RWPE2 (cell line): Measurements from ENCODE around the gene RUVBL2.

ENCODE experiments used
- ATAC-seq: fragments of 200-7000 bp; cut with Tn5 transposase; 3 replicates; pipeline ENCODE4 v1.9.1; 2021; ENCODE audit warnings: low read depth
- DNase-seq: peaks from one replicate; pipeline ENCODE4 v3.0.0-alpha.2; 2020; ENCODE audit warnings: low spot score
- H3K27ac ChIP-seq: fragments of 450-650 bp; 2 replicates; pipeline ENCODE4 v1.5.1; 2017; ENCODE audit warnings: mild to moderate bottlenecking; ENCODE audit not compliant: poor library complexity, severe bottlenecking
- H3K27me3 ChIP-seq: fragments of 250-450 bp; sonication (Bioruptor Pico); 2 replicates; pipeline ENCODE4 v1.5.1; 2021; ENCODE audit warnings: mild to moderate bottlenecking, moderate library complexity; ENCODE audit not compliant: insufficient read depth, poor library complexity, severe bottlenecking
- H3K36me3 ChIP-seq: fragments of 250-450 bp; sonication (Bioruptor Pico); 2 replicates; pipeline ENCODE4 v1.5.1; 2020; ENCODE audit warnings: low read depth, mild to moderate bottlenecking, moderate library complexity
- H3K4me1 ChIP-seq: fragments of 250-450 bp; sonication (Bioruptor Pico); 2 replicates; pipeline ENCODE4 v1.5.1; 2021; ENCODE audit warnings: mild to moderate bottlenecking, moderate library complexity; ENCODE audit not compliant: insufficient read depth, poor library complexity, severe bottlenecking
- H3K4me3 ChIP-seq: fragments of 250-450 bp; sonication (Bioruptor Pico); 2 replicates; pipeline ENCODE4 v1.5.1; 2021; ENCODE audit warnings: mild to moderate bottlenecking, moderate library complexity; ENCODE audit not compliant: severe bottlenecking
- H3K9me3 ChIP-seq: fragments of 250-450 bp; sonication (Bioruptor Pico); 2 replicates; pipeline ENCODE4 v1.5.1; 2021; ENCODE audit warnings: mild to moderate bottlenecking, moderate library complexity; ENCODE audit not compliant: severe bottlenecking
- CTCF ChIP-seq: fragments of 450-650 bp; IDR thresholded peaks from one replicate; pipeline ENCODE4 v1.5.1; 2017; ENCODE audit warnings: mild to moderate bottlenecking, moderate library complexity; ENCODE audit not compliant: poor library complexity, severe bottlenecking

RUVBL2 gene

DNA sequence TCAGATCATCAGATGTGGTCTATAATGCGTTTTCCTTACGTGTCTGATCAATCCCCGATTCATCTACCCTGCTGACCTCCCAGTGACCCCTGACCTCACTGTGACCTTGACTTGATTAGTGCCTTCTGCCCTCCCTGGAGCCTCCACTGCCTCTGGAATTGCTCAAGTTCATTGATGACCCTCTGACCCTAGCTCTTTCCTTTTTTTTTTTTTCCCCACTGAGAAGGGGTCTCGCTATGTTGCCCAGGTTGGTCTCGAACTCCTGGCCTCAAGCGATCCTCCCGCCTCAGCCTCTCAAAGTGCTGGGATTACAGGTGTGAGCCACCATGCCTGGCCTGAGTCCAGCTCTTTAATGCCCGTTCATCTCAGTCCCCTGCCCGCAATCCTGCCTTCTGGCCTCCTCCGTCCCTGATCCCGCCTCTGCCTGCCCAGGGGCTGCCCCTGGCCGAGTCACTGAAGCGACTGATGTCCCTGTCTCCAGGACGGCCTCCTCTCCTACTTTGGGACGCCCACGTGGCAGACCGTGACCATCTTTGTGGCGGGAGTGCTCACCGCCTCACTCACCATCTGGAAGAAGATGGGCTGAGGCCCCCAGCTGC lies 32.5 kb upstream of the RUVBL2 start:
- no peak for TF ChIP-seq CTCF
- DNase-seq = no peak
- H3K4me3 ChIP-seq = no peak overlapping the region
- H3K36me3 ChIP-seq = peaks cover 20% of the 10 kb centered on the region
- H3K27me3 ChIP-seq = no peaks in the 10 kb centered on the region
- no peak overlapping the region for H3K27ac ChIP-seq
- peaks cover 16% of the 10 kb centered on the region for H3K4me1 ChIP-seq
- no peak for ATAC-seq
- no peaks in the 10 kb centered on the region for H3K9me3 ChIP-seq

GRCh38 chr19:48961673-48962028 lies 32.0 kb upstream of the RUVBL2 start:
- peaks cover 16% of the 10 kb centered on the region for H3K4me1 ChIP-seq
- no peaks in the 10 kb centered on the region for H3K9me3 ChIP-seq
- no peaks in the 10 kb centered on the region for H3K27me3 ChIP-seq
- no peak for DNase-seq
- no peak overlapping the region for H3K4me3 ChIP-seq
- H3K27ac ChIP-seq = peak overlapping the region; percentile 91
- no peak for TF ChIP-seq CTCF
- H3K36me3 ChIP-seq = peaks cover 22% of the 10 kb centered on the region
- ATAC-seq = no peak

GRCh38 chr19:48962029-48962848 lies 31.4 kb upstream of the RUVBL2 start:
- no peak for DNase-seq
- H3K27ac ChIP-seq = peak overlapping the region; percentile 91
- peaks cover 16% of the 10 kb centered on the region for H3K4me1 ChIP-seq
- no peaks in the 10 kb centered on the region for H3K27me3 ChIP-seq
- H3K36me3 ChIP-seq = peaks cover 28% of the 10 kb centered on the region
- H3K4me3 ChIP-seq = no peak overlapping the region
- H3K9me3 ChIP-seq = no peaks in the 10 kb centered on the region
- no peak for TF ChIP-seq CTCF
- peak; percentile 26 for ATAC-seq

- no peak for TF ChIP-seq CTCF
- DNase-seq (no peak), ATAC-seq (no peak)
- Histone ChIP-seq H3K4me1 (peaks cover 16% of the 10 kb centered on the region), H3K36me3 (peaks cover 25% of the 10 kb centered on the region), H3K4me3 (no peak overlapping the region), H3K27me3 (no peaks in the 10 kb centered on the region), H3K9me3 (no peaks in the 10 kb centered on the region), H3K27ac (peak overlapping the region; percentile 91)
Measured at GRCh38 chr19:48962849-48963165, 30.9 kb upstream of the RUVBL2 start.
